IMR-90 (cell line): Measurements from ENCODE around the gene PTPMT1. TPM values are rescaled to one million over a fixed set of nuclear protein-coding genes. Genes with fewer than 3 reads are reported as not detected.

Source experiments
- ATAC-seq: fragments of 200-7000 bp; cut with Tn5 transposase; 2 replicates; pipeline ENCODE4 v1.9.1; 2020; ENCODE audit warnings: low read depth, mild to moderate bottlenecking, moderate library complexity
- BruUV-seq: library from RNA; stranded (reverse); fragments of 400-500 nt; replicated peaks from 2 replicates; lab custom pipeline; 2021; lab: Mats Ljungman, UMichigan
- CTCF ChIA-PET: fragments of 300-600 bp; formaldehyde crosslinking; extraction: SDS; loops from one replicate; lab custom pipeline; 2021; ENCODE audit warnings: antibody characterized with exemption; lab: Yijun Ruan, JAX
- POLR2A ChIA-PET: fragments of 300-600 bp; sonication (Branson Sonifier 250); formaldehyde crosslinking; loops from one replicate; lab custom pipeline; 2022; ENCODE audit warnings: antibody characterized with exemption; ENCODE audit not compliant: unreplicated experiment; lab: Charles Lee
- DNase-seq: peaks from one replicate; pipeline ENCODE4 v3.0.0; 2013
- H2AFZ ChIP-seq: replicated peaks from 2 replicates; pipeline ENCODE3; 2013; ENCODE audit warnings: low read length, mild to moderate bottlenecking; ENCODE audit not compliant: poor library complexity
- H2AK5ac ChIP-seq: 2 replicates; pipeline ENCODE4 v1.6.1; 2013; ENCODE audit warnings: low read depth, low read length, inconsistent platforms
- H2AK9ac ChIP-seq: replicated peaks from 2 replicates; pipeline ENCODE3; 2013; ENCODE audit warnings: mild to moderate bottlenecking, low read depth, low read length, moderate library complexity; ENCODE audit not compliant: poor library complexity
- H2BK120ac ChIP-seq: 2 replicates; pipeline ENCODE4 v1.6.1; 2013; ENCODE audit warnings: low read depth, low read length, inconsistent platforms
- H2BK15ac ChIP-seq: 3 replicates; pipeline ENCODE4 v1.6.1; 2013; ENCODE audit warnings: low read depth, low read length, inconsistent platforms
- H2BK20ac ChIP-seq: 2 replicates; pipeline ENCODE4 v1.6.1; 2013; ENCODE audit warnings: low read depth, mild to moderate bottlenecking, inconsistent platforms, low read length, moderate library complexity
- H2BK5ac ChIP-seq: 2 replicates; pipeline ENCODE4 v1.6.1; 2013; ENCODE audit warnings: mild to moderate bottlenecking, low read depth, low read length, inconsistent platforms; ENCODE audit not compliant: poor library complexity, severe bottlenecking
- H3K14ac ChIP-seq: replicated peaks from 2 replicates; pipeline ENCODE4 v1.6.1; 2013; ENCODE audit warnings: low read depth, low read length, inconsistent platforms
- H3K18ac ChIP-seq: 2 replicates; pipeline ENCODE4 v1.6.1; 2013; ENCODE audit warnings: low read depth, low read length, control low read depth
- H3K23ac ChIP-seq: 2 replicates; pipeline ENCODE4 v1.6.1; 2013; ENCODE audit warnings: low read depth, low read length, inconsistent platforms
- H3K27ac ChIP-seq: 2 replicates; pipeline ENCODE4 v1.5.1; 2013; ENCODE audit warnings: mild to moderate bottlenecking, control low read depth, low read length; ENCODE audit not compliant: insufficient read depth
- H3K27me3 ChIP-seq: 2 replicates; pipeline ENCODE4 v1.6.1; 2013; ENCODE audit warnings: low read length; ENCODE audit not compliant: control insufficient read depth, insufficient read depth
- H3K36me3 ChIP-seq: 2 replicates; pipeline ENCODE4 v1.6.1; 2013; ENCODE audit warnings: low read length, mixed read lengths; ENCODE audit not compliant: control insufficient read depth, insufficient read depth
- H3K4ac ChIP-seq: 2 replicates; pipeline ENCODE4 v1.6.1; 2013; ENCODE audit warnings: low read depth, low read length, inconsistent platforms
- H3K4me1 ChIP-seq: 2 replicates; pipeline ENCODE4 v1.6.1; 2013; ENCODE audit warnings: low read length, mixed read lengths; ENCODE audit not compliant: control insufficient read depth, insufficient read depth
- H3K4me2 ChIP-seq: 2 replicates; pipeline ENCODE4 v1.6.1; 2013; ENCODE audit warnings: low read depth, mild to moderate bottlenecking, control low read depth, low read length, moderate library complexity
- H3K4me3 ChIP-seq: 2 replicates; pipeline ENCODE4 v1.5.1; 2013; ENCODE audit warnings: low read depth, mild to moderate bottlenecking, control low read depth, low read length, moderate library complexity; ENCODE audit not compliant: insufficient read depth
- H3K56ac ChIP-seq: 2 replicates; pipeline ENCODE4 v1.6.1; 2013; ENCODE audit warnings: low read length, inconsistent platforms; ENCODE audit not compliant: insufficient read depth; ENCODE audit errors: extremely low read depth
- H3K79me1 ChIP-seq, 2 experiments: 2 replicates each; pipeline ENCODE4 v1.6.1; 2013; ENCODE audit warnings: low read length in 2 of 2, inconsistent platforms in 1 of 2, low read depth in 1 of 2
- H3K9ac ChIP-seq: 2 replicates; pipeline ENCODE4 v1.6.1; 2013; ENCODE audit warnings: low read depth, low read length, control low read depth
- H3K9me1 ChIP-seq: 2 replicates; pipeline ENCODE4 v1.6.1; 2013; ENCODE audit warnings: low read length, inconsistent platforms; ENCODE audit not compliant: insufficient read depth
- H3K9me3 ChIP-seq: 2 replicates; pipeline ENCODE4 v1.6.1; 2013; ENCODE audit warnings: low read length; ENCODE audit not compliant: control insufficient read depth, insufficient read depth
- H4K20me1 ChIP-seq: 2 replicates; pipeline ENCODE4 v1.6.1; 2013; ENCODE audit warnings: low read length, inconsistent platforms; ENCODE audit not compliant: insufficient read depth
- H4K5ac ChIP-seq: 2 replicates; pipeline ENCODE4 v1.6.1; 2013; ENCODE audit warnings: mild to moderate bottlenecking, low read depth, low read length, control low read depth
- H4K8ac ChIP-seq, 2 experiments: 2 replicates each; pipeline ENCODE4 v1.6.1; 2013; ENCODE audit warnings: low read depth in 2 of 2, low read length in 2 of 2, control low read depth in 1 of 2, inconsistent platforms in 1 of 2
- H4K91ac ChIP-seq: 2 replicates; pipeline ENCODE4 v1.6.1; 2013; ENCODE audit warnings: low read depth, low read length, inconsistent platforms; ENCODE audit not compliant: insufficient read depth
- RCOR1 ChIP-seq: IDR thresholded peaks from 2 replicates; pipeline ENCODE4 v1.6.1; 2012; ENCODE audit warnings: mild to moderate bottlenecking, low read length, improper control_type of control experiment; ENCODE audit not compliant: insufficient replicate concordance
- WGBS, 2 experiments: methylation state at CpG; one replicate each; pipeline versions ENCODE4 v1.1.5 to v1.1.7; 2013; ENCODE audit warnings: missing lambda C conversion rate in 2 of 2; ENCODE audit not compliant: insufficient read length in 1 of 2; ENCODE audit errors: extremely low coverage in 2 of 2; 5-methylcytosine and 5-hydroxymethylcytosine counted together
- dilution Hi-C: fragments of 300-500 bp; cut with HindIII; formaldehyde crosslinking; loops from one replicate; pipeline ENCODE4 v1.14.3; 2018; ENCODE audit warnings: low sequenced_read_pairs; ENCODE audit not compliant: unreplicated experiment
- in situ Hi-C: fragments of 300-500 bp; cut with MboI; formaldehyde crosslinking; loops from 3 replicates; pipeline ENCODE4 v1.14.3; 2019; ENCODE audit warnings: low sequenced_read_pairs, inconsistent platforms, mixed read lengths
- intact Hi-C: fragments of 100-400 bp; cut with micrococcal nuclease; formaldehyde crosslinking; loops from 2 replicates; pipeline ENCODE4 v1.10.0; 2022
- polyA plus RNA-seq, 3 experiments: library from polyadenylated mRNA; depleted of rRNA; stranded (reverse); fragments of >200 nt; gene quantifications; 2 replicates each; pipeline ENCODE4 v1.2.3, GENCODE V29; 2012; ENCODE audit warnings: low replicate concordance in 1 of 3
- total RNA-seq: library from RNA; depleted of rRNA; stranded (reverse); fragments of >200 nt; gene quantifications from 2 replicates; pipeline ENCODE4 v1.2.3, GENCODE V29; 2012

The PTPMT1 gene
- total and polyA plus RNA-seq, 2 of the 4 experiments (the other 2 are of a cell fraction): 51.6 to 55.0 TPM

GRCh38 chr11:47536915-47537314 is 28.5 kb upstream of the PTPMT1 start:
- H2BK120ac ChIP-seq: no peak overlapping the region
- in situ Hi-C loops: no loop called here

More at GRCh38 chr11:47536915-47537314, 28.5 kb upstream of the PTPMT1 start:
- Histone ChIP-seq H3K79me1 (peaks cover 11 to 71% of the 10 kb centered on the region in 2 experiments), H4K5ac (no peak overlapping the region), H3K27me3 (no peaks in the 10 kb centered on the region), H4K20me1 (peaks cover 97% of the 10 kb centered on the region), H3K4me1 (peaks cover 23% of the 10 kb centered on the region), H4K91ac (no peak overlapping the region), H3K9ac (no peak overlapping the region), H2BK5ac (no peak overlapping the region), H3K18ac (no peak overlapping the region), H2BK20ac (no peak overlapping the region), H3K9me3 (no peaks in the 10 kb centered on the region), H2AFZ (no peak overlapping the region), H3K4me3 (no peak overlapping the region), H4K8ac (no peak overlapping the region), H3K36me3 (no peaks in the 10 kb centered on the region; the same call in 1 of the 2 replicates), H3K4ac (no peak overlapping the region), H3K9me1 (peaks cover 17% of the 10 kb centered on the region), H2BK15ac (no peak overlapping the region), H3K14ac (no peak overlapping the region), H2AK9ac (no peak overlapping the region), H3K23ac (no peak overlapping the region; the same call in 1 of the 2 replicates), H2AK5ac (no peak overlapping the region), H3K4me2 (no peak overlapping the region), H3K56ac (no peak overlapping the region), H3K27ac (no peak overlapping the region)
- WGBS, 2 experiments: 80% methylated on average over 1 of the region's 3 CpGs; no CpG with 5 or more reads in 1 of the 2 experiments
- ChIA-PET POLR2A (no interaction called here), CTCF (interaction anchor here (0.6 kb wide), 1 partner anchor 24 kb away, joined by 4 read pairs; no protein-coding TSS in a partner anchor)
- TF ChIP-seq RCOR1: no peak
- intact Hi-C loops: loop anchor here (10.0 kb wide), 1 partner anchor 52 kb away; no protein-coding TSS in a partner anchor
- DNase-seq (no peak), ATAC-seq (no peak)
- no TSS peak for BruUV-seq
- dilution Hi-C loops: no loop called here
